IPS-20b (cell line): ENCODE data around the gene PATE3.

Experiments
- H3K27ac ChIP-seq: one replicate; pipeline ENCODE4 v1.5.1; 2013; ENCODE audit warnings: low read length
- H3K27me3 ChIP-seq: 2 replicates; pipeline ENCODE4 v1.6.1; 2013; ENCODE audit warnings: mild to moderate bottlenecking, low read length, inconsistent platforms; ENCODE audit not compliant: insufficient read depth
- H3K36me3 ChIP-seq: 2 replicates; pipeline ENCODE4 v1.6.1; 2013; ENCODE audit warnings: low read depth, mild to moderate bottlenecking, inconsistent platforms, low read length, moderate library complexity; ENCODE audit not compliant: insufficient read depth
- H3K4me1 ChIP-seq: 2 replicates; pipeline ENCODE4 v1.6.1; 2013; ENCODE audit warnings: mild to moderate bottlenecking, control low read depth, inconsistent platforms, low read length, moderate library complexity; ENCODE audit not compliant: insufficient read depth
- H3K4me3 ChIP-seq: 2 replicates; pipeline ENCODE4 v1.5.1; 2013; ENCODE audit warnings: mild to moderate bottlenecking, low read length, inconsistent platforms
- H3K9ac ChIP-seq: 2 replicates; pipeline ENCODE4 v1.6.1; 2013; ENCODE audit warnings: low read depth, mild to moderate bottlenecking, inconsistent platforms, low read length, moderate library complexity
- H3K9me3 ChIP-seq: 2 replicates; pipeline ENCODE4 v1.6.1; 2013; ENCODE audit warnings: mild to moderate bottlenecking, low read depth, low read length, inconsistent platforms; ENCODE audit not compliant: insufficient read depth

The PATE3 gene

DNA sequence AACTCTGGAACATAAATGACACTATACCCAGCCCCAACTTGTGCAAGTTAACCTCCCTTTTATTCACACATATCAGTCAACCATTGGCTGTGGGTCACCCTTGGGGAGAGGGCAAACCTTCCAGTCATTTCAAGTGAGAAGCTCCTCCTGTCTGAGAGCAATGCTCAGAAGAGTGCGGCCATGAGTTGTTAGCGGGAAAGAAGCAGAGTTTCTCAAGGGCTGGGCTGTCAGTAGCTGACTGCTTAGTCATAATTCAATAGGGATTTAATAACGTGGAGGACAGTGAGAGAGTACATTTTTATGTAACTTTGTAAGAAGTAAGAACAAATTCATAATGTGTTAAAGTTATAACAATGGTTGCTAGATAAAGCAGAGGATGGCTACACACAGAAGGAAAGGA, 14.4 kb upstream of the PATE3 start:
- no peaks in the 10 kb centered on the region for H3K27me3 ChIP-seq
- no peaks in the 10 kb centered on the region for H3K4me1 ChIP-seq
- no peaks in the 10 kb centered on the region for H3K9me3 ChIP-seq
- no peak overlapping the region for H3K27ac ChIP-seq
- no peaks in the 10 kb centered on the region for H3K36me3 ChIP-seq
- H3K9ac ChIP-seq, result no peak overlapping the region
- H3K4me3 ChIP-seq, result no peak overlapping the region

DNA sequence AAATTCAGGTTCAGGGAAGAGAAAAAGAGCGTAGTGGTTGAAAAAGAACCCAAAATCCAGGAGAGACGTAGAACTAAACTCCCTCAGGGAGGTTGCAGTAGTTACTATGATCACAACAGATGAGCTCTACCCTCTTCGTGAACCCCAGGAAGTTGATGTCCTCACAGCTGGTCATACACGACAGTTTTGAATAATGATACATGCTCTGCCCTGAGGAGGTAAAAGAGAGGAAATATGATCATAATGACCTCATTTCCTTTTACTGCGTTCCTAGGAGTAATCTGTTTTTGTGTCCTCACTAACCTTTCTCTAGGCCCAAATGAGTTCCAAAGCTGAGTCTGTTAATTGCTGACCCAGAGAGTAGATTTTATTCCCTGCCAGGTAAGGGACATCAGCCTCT, 10.6 kb upstream of the PATE3 start:
- H3K36me3 ChIP-seq, result no peaks in the 10 kb centered on the region
- H3K9me3 ChIP-seq, result no peaks in the 10 kb centered on the region
- no peak overlapping the region for H3K9ac ChIP-seq
- no peaks in the 10 kb centered on the region for H3K27me3 ChIP-seq
- no peak overlapping the region for H3K4me3 ChIP-seq
- H3K4me1 ChIP-seq, result no peaks in the 10 kb centered on the region
- H3K27ac ChIP-seq, result no peak overlapping the region

DNA sequence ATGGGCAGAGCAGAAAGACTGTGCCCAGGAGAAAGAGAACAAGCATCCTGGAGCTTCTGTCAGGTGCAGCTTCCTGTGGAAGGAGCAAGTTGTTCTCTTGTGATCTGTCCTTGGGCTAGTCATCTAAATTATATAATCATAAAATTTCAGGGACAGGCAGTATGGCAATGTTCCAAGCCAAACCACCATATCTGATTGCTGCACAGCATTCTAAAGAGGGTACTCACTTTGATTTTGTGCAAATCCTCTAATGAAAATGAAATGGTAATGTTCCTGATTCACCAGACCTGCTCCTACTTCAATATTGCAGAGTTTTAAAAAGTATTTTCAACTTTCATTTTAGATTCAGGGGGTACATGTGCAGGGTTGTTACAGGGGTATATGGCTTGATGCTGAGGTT, 9.2 kb upstream of the PATE3 start, which contains the start of gene PATE2:
Gene PATE2, minus strand, starts transcription at position 101 of the 400 bp plus-strand sequence. Its CDS starts 55 bp downstream, at position 46.
- Histone ChIP-seq H3K27me3 (no peaks in the 10 kb centered on the region), H3K27ac (no peak within 1 kb of the TSS), H3K4me1 (no peaks in the 10 kb centered on the region), H3K9me3 (no peaks in the 10 kb centered on the region), H3K9ac (no peak within 1 kb of the TSS), H3K36me3 (no peaks in the 10 kb centered on the region), H3K4me3 (no peak within 1 kb of the TSS)

DNA sequence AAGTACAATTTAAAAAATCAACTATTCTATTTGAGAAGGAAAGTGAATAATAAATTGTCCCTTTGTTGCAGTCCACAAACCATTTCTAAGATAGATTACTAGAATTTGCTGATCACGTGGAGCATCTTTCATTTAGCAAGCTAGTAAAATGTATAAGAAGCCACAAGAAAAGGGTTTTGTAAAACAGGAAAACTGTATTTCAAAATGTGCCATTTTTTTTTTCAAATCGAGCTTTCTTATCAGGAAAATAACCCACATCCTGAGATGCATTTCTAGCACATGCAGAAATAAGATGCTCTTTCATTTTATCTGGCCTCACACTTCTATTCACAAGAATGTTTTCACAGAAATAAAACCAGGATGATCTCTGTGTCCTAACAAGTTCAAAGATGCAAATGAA, 3.2 kb upstream of the PATE3 start:
- no peaks in the 10 kb centered on the region for H3K36me3 ChIP-seq
- no peak overlapping the region for H3K9ac ChIP-seq
- no peaks in the 10 kb centered on the region for H3K9me3 ChIP-seq
- H3K4me1 ChIP-seq, result no peaks in the 10 kb centered on the region
- no peak overlapping the region for H3K4me3 ChIP-seq
- H3K27me3 ChIP-seq, result no peaks in the 10 kb centered on the region; the same call in 1 of the 2 replicates
- no peak overlapping the region for H3K27ac ChIP-seq

DNA sequence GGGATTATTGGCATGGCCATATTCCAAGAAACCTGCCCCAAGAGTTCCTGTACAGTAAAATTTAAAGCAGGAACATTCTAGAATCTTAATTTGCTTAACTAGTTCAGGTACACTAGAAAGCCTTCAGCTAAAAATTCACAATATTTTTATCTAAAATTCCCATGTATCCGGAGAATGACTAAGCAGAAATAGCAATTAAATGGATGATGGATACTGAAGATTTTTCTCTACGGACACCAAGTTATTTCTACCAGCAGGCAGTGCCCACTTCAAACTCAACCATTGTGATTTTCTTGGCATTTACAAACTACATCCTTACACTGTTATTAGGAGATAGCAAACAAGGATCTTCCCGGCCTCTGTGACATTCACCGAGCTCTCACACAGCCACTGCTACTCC, 2.9 kb downstream of the PATE3 start:
- peaks cover 5% of the 10 kb centered on the region; the same call in 1 of the 2 replicates for H3K9me3 ChIP-seq
- no peaks in the 10 kb centered on the region for H3K4me1 ChIP-seq
- H3K9ac ChIP-seq, result no peak overlapping the region
- H3K4me3 ChIP-seq, result no peak overlapping the region
- no peak overlapping the region for H3K27ac ChIP-seq
- H3K36me3 ChIP-seq, result no peaks in the 10 kb centered on the region
- H3K27me3 ChIP-seq, result no peaks in the 10 kb centered on the region; the same call in 1 of the 2 replicates

DNA sequence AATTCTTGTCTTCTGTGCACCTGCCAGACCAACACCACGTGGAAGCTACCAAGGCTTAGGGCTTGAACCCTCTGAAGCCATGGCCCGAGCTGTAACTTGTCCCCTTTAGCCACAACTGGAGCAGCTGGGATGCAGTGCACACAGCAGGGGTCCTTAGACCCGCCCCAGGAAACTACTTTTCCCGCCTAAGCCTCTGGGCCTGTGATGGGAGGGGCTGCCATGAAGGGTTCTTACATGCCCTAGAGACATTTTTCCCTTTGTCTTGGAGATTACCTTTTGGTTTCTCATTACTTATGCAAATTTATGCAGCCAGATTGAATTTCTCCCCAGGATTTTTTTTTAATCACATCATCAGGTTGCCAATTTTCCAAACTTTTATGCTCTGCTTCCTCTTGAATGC, 9.7 kb downstream of the PATE3 start:
- peaks cover 18% of the 10 kb centered on the region for H3K9me3 ChIP-seq

DNA sequence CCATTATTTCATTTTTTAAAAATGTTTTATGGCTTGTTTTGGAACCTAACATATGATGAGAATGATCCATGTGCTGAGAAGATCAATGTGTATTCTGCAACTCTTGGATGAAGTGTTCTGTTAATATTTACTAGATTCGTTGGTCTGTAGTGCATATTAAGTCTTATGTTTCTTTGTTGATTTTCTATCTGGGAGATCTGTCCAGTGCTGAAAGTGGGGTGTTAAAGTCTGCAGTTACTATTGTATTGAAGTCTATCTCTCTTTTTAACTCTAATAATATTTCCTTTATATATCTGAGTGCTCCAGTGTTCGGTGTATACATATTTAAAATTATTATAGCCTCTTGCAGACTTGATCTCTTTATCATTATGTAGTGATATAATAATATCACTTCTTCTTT, 11.9 kb downstream of the PATE3 start:
- Histone ChIP-seq H3K9me3 (peaks cover 26% of the 10 kb centered on the region), H3K4me1 (no peaks in the 10 kb centered on the region), H3K27me3 (no peaks in the 10 kb centered on the region), H3K4me3 (no peak overlapping the region), H3K9ac (no peak overlapping the region), H3K27ac (no peak overlapping the region), H3K36me3 (no peaks in the 10 kb centered on the region)

More for the DNA sequence above, 9.7 kb downstream of the PATE3 start:
- Histone ChIP-seq H3K4me1 (no peaks in the 10 kb centered on the region), H3K27me3 (no peaks in the 10 kb centered on the region), H3K4me3 (no peak overlapping the region), H3K27ac (no peak overlapping the region), H3K36me3 (no peaks in the 10 kb centered on the region), H3K9ac (no peak overlapping the region)

DNA sequence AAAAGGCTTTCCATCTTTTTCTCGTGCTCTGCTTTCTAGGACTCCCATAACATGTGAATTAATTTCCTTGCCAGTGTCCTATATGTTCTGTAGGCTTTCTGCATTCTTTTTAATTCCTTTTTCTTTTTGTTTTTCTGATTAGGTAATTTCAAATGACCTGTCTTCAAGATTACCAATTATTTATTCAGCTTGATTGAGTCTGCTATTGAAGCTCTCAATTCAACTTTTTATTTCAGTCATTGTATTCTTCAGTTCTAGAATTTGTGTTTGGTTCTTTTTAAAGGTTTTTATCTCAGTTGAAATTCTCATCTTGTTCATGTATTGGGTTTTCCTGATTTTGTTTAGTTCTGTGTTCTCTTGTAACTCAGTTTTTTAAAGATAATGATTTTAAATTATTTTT, 14.5 kb downstream of the PATE3 start:
- Histone ChIP-seq H3K27me3 (no peaks in the 10 kb centered on the region), H3K4me1 (no peaks in the 10 kb centered on the region), H3K4me3 (no peak overlapping the region), H3K9me3 (peaks cover 21% of the 10 kb centered on the region), H3K36me3 (no peaks in the 10 kb centered on the region), H3K27ac (no peak overlapping the region), H3K9ac (no peak overlapping the region)

DNA sequence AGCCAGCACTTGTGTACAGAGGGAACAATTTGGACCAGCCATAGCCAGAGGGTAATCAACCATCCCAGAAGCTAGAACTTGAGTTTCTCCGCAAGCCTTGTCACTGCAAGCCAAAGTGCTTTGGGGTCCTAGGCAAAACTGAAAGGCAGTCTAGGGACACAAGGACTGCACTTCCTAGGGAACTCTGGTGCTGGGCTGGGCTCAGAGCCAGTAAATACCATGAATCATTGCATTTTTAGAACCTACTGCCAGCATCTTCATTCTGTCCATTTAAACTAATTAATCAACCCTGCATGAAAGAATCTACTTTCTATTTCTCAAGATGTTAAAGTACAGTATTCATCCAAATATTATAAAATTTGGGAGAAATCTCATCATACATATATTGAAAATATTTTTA, 20.0 kb downstream of the PATE3 start:
- Histone ChIP-seq H3K27ac (no peak overlapping the region), H3K4me3 (no peak overlapping the region), H3K9me3 (peaks cover 5% of the 10 kb centered on the region; the same call in 1 of the 2 replicates), H3K9ac (no peak overlapping the region), H3K4me1 (no peaks in the 10 kb centered on the region), H3K27me3 (no peaks in the 10 kb centered on the region), H3K36me3 (no peaks in the 10 kb centered on the region)

DNA sequence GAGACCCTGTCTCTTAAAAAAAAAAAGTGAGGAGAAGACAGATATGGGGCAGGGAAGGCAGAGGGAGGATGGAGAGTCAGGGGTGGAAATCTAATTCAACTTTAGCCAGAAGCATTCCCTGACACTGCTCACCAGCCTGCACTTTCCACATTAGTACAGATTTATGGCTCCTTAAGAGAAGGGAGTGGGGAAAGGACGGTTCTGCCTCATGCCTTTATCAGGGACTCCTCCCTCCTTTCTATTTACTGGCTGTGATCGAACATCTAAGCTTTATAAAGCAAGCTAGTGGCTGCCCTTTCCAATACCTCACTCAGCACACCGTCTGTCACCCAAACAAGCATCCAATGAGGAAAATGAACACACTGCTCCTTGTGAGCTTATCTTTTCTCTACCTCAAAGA, 45.1 kb downstream of the PATE3 start, which contains the start of gene PATE4:
Gene PATE4, plus strand, starts transcription at position 301 of the 400 bp plus-strand sequence. Its CDS starts 44 bp downstream, at position 345.
- H3K9me3 ChIP-seq, result no peaks in the 10 kb centered on the region
- no peaks in the 10 kb centered on the region for H3K36me3 ChIP-seq
- H3K27me3 ChIP-seq, result no peaks in the 10 kb centered on the region; the same call in 1 of the 2 replicates
- H3K4me1 ChIP-seq, result no peaks in the 10 kb centered on the region
- no peak within 1 kb of the TSS for H3K9ac ChIP-seq
- no peak within 1 kb of the TSS for H3K27ac ChIP-seq
- H3K4me3 ChIP-seq, result no peak within 1 kb of the TSS

DNA sequence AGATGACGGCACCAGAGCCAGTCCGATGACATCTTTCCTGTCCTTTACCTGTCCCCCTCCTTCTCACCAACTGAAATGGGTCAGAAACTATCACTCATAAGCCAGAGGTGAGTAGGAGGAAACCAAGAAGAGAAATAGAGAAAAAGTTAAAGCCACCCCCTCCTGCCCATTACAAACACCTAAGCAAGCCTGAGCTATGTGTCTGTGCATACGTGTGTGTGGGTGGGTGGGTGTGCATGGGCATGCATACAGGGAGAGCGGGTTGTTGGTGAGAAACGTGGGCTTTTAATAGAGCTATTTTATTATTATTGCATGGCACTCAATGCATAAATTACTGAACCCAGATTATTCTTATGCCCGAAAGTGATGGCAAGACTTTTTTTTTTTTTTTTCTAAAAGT, 47.8 kb downstream of the PATE3 start:
- Histone ChIP-seq H3K27ac (no peak overlapping the region), H3K4me1 (no peaks in the 10 kb centered on the region), H3K4me3 (no peak overlapping the region), H3K9ac (no peak overlapping the region), H3K27me3 (no peaks in the 10 kb centered on the region; the same call in 1 of the 2 replicates), H3K9me3 (no peaks in the 10 kb centered on the region), H3K36me3 (no peaks in the 10 kb centered on the region)
